ENCODE results near the gene ZNF613.
"Not testable (repeated sequence)": the region's sequence is repeated elsewhere in the genome, so short reads cannot be mapped to it uniquely, and the experiment has no call there.

Gene ZNF613

DNA sequence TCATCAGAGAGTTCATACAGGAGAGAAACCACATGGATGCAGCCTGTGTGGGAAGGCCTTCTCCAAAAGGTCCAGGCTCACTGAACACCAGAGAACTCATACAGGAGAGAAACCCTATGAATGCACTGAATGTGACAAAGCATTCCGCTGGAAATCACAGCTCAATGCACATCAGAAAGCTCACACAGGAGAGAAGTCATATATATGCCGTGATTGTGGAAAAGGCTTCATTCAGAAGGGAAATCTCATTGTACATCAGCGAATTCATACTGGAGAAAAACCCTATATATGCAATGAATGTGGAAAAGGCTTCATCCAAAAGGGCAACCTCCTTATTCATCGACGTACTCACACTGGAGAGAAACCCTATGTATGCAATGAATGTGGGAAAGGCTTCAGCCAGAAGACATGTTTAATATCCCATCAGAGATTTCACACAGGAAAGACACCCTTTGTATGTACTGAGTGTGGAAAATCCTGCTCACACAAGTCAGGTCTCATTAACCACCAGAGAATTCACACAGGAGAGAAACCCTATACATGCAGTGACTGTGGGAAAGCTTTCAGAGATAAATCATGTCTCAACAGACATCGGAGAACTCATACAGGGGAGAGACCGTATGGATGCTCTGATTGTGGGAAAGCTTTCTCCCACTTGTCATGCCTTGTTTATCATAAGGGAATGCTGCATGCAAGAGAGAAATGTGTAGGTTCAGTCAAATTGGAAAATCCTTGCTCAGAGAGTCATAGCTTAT is 17.7 kb downstream of the ZNF613 start:
- TF ChIP-seq, protein P1, sequence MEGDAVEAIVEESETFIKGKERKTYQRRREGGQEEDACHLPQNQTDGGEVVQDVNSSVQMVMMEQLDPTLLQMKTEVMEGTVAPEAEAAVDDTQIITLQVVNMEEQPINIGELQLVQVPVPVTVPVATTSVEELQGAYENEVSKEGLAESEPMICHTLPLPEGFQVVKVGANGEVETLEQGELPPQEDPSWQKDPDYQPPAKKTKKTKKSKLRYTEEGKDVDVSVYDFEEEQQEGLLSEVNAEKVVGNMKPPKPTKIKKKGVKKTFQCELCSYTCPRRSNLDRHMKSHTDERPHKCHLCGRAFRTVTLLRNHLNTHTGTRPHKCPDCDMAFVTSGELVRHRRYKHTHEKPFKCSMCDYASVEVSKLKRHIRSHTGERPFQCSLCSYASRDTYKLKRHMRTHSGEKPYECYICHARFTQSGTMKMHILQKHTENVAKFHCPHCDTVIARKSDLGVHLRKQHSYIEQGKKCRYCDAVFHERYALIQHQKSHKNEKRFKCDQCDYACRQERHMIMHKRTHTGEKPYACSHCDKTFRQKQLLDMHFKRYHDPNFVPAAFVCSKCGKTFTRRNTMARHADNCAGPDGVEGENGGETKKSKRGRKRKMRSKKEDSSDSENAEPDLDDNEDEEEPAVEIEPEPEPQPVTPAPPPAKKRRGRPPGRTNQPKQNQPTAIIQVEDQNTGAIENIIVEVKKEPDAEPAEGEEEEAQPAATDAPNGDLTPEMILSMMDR (conservative IDR thresholded peaks at IDR 0.05; ENCODE audit: low read depth, low read length) = no peak
- no peak for DNase-seq (ENCODE audit: low read depth)
- H3K4me3 ChIP-seq (ENCODE audit: low read length) = no peak overlapping the region

DNA sequence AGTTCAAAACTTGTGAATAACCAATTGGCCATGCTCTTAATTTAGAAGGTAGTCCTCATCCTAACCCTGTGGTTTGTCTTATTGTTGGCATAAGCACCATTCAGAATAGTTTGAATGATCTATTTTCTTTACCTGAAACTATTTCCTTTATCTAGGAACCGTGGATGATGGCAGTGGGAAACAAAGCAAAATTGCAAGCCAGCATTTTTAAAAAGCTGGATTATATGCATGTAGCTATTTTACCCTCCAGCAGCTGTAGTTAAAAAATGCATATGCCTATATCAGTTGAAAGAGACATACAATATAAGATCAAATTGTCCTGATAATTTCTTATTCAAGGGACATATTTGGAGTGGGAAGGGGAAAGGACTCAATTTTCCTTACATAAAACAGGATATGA is 19.3 kb downstream of the ZNF613 start:
- no peak overlapping the region for H3K4me3 ChIP-seq (ENCODE audit: low read length)
- no peak for DNase-seq (ENCODE audit: low read depth)
- TF ChIP-seq, protein P1 (conservative IDR thresholded peaks at IDR 0.05; ENCODE audit: low read depth, low read length) = no peak

DNA sequence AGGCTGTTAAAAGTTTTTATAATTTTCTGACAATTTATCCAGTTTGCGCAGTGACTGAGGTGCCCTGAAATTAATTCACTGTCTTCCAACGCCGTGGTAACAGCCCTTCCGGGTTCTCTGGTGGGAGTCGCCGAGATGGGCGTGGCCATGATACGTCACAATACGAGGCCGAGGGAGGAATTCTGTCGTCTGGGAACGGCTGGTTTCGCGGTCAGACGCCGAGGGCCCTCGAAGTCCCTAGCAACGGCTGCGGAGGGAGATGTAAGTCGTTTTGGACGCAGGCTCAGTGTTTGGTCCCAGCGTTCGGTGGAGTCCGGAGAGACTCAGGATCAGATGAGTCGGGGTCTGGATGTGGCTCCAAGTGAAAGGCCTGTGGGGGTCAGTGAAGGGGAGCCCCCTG is 21.7 kb downstream of the ZNF613 start:
- TF ChIP-seq, protein P1 (conservative IDR thresholded peaks at IDR 0.05; ENCODE audit: low read depth, low read length) = no peak
- peak overlapping the region; percentile 11 for H3K4me3 ChIP-seq (ENCODE audit: low read length)
- DNase-seq (ENCODE audit: low read depth) = no peak

DNA sequence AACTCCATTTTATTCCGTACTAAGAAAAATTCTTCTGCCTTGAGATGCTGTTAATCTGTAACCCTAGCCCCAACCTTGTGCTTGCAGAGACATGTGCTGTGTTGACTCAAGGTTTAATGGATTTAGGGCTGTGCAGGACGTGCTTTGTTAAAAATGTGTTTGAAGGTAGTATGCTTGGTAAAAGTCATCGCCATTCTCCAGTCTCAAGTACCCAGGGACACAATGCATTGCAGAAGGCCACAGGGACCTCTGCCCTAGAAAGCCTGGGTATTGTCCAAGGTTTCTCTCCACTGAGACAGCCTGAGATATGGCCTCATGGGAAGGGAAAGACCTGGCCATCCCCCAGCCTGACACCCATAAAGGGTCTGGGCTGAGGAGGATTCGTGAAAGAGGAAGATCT is 30.6 kb downstream of the ZNF613 start:
- H3K4me3 ChIP-seq (ENCODE audit: low read length); DNase-seq (ENCODE audit: low read depth): not testable (repeated sequence)

GRCh38 chr19:51959791-51960190 is 32.5 kb downstream of the ZNF613 start:
- no peak overlapping the region for H3K4me3 ChIP-seq (ENCODE audit: low read length)
- DNase-seq (ENCODE audit: low read depth) = no peak
- TF ChIP-seq, protein P1 (conservative IDR thresholded peaks at IDR 0.05; ENCODE audit: low read depth, low read length) = no peak

DNA sequence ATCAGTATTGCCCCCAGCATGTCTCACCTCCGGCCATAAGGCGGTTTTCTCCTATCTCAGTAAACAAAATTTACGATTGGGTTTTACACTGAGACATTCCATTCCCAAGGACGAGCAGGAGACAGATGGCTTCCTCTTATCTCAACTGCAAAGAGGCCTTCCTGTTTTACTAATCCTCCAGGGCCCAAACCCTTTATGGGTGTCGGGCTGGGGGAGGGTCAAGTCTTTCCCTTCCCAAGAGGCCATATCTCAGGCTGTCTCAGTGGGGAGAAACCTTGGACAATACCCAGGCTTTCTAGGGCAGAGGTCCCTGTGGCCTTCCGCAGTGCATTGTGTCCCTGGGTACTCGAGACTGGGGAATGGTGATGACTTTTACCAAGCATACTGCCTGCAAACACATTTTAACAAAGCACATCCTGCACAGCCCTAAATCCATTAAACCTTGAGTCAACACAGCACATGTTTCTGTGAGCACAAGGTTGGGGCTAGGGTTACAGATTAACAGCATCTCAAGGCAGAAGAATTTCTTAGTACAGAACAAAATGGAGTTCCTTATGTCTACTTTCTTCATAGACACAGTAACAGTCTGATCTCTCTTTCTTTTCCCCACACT is 33.5 kb downstream of the ZNF613 start:
- not testable (repeated sequence) for H3K4me3 ChIP-seq (ENCODE audit: low read length); DNase-seq (ENCODE audit: low read depth)

GRCh38 chr19:51965583-51965982 is 38.3 kb downstream of the ZNF613 start:
- DNase-seq (ENCODE audit: low read depth) = no peak
- TF ChIP-seq, protein P1 (conservative IDR thresholded peaks at IDR 0.05; ENCODE audit: low read depth, low read length) = no peak
- no peak overlapping the region for H3K4me3 ChIP-seq (ENCODE audit: low read length)

GRCh38 chr19:51970718-51971117 is 43.4 kb downstream of the ZNF613 start:
- DNase-seq (ENCODE audit: low read depth) = no peak
- H3K4me3 ChIP-seq (ENCODE audit: low read length) = no peak overlapping the region
- TF ChIP-seq, protein P1 (conservative IDR thresholded peaks at IDR 0.05; ENCODE audit: low read depth, low read length) = no peak
